ENCODE measurements around the gene THSD4.
A peak's percentile ranks its signal among the peaks of the same experiment; 100 is the strongest.
"Not testable (repeated sequence)": the region's sequence is repeated elsewhere in the genome, so short reads cannot be mapped to it uniquely, and the experiment has no call there.

The THSD4 gene

GRCh38 chr15:71435552-71435951 lies 320.3 kb downstream of the THSD4 start:
- Mint-ChIP-seq H3K27me3 (peaks cover 0 to under 1% of the 10 kb centered on the region in 2 donors), H3K9me3 (peaks cover 0 to 2% of the 10 kb centered on the region in 2 donors), H3K4me3 (no peak overlapping the region), H3K27ac (no peak overlapping the region), H3K36me3 (no peaks in the 10 kb centered on the region), H3K4me1 (no peaks in the 10 kb centered on the region)
- ATAC-seq (replicated peaks) (no peak), DNase-seq (no peak)

GRCh38 chr15:71436854-71437253 lies 321.6 kb downstream of the THSD4 start:
- Mint-ChIP-seq H3K4me3 (no peak overlapping the region), H3K36me3 (no peaks in the 10 kb centered on the region)

GRCh38 chr15:71437404-71437803 lies 322.1 kb downstream of the THSD4 start:
- ATAC-seq (replicated peaks): no peak
- Mint-ChIP-seq H3K27me3 (peaks cover 4 to 7% of the 10 kb centered on the region in 2 donors), H3K4me3 (no peak overlapping the region), H3K36me3 (no peaks in the 10 kb centered on the region), H3K27ac (no peak overlapping the region), H3K4me1 (no peaks in the 10 kb centered on the region), H3K9me3 (peaks cover 0 to 2% of the 10 kb centered on the region in 2 donors)
- DNase-seq: no peak

More at GRCh38 chr15:71436854-71437253, 321.6 kb downstream of the THSD4 start:
- ATAC-seq (replicated peaks): no peak
- Mint-ChIP-seq H3K27ac (no peak overlapping the region), H3K9me3 (peaks cover 0 to 2% of the 10 kb centered on the region in 2 donors), H3K27me3 (peaks cover 4 to 7% of the 10 kb centered on the region in 2 donors), H3K4me1 (no peaks in the 10 kb centered on the region)
- no peak for DNase-seq

GRCh38 chr15:71437919-71438318 lies 322.6 kb downstream of the THSD4 start:
- Mint-ChIP-seq H3K27ac (no peak overlapping the region), H3K4me1 (peaks cover 0 to 2% of the 10 kb centered on the region in 2 donors), H3K9me3 (peaks cover 0 to 2% of the 10 kb centered on the region in 2 donors), H3K4me3 (no peak overlapping the region), H3K36me3 (no peaks in the 10 kb centered on the region), H3K27me3 (peaks cover 4 to 7% of the 10 kb centered on the region in 2 donors)
- no peak for ATAC-seq (replicated peaks)
- DNase-seq: no peak

GRCh38 chr15:71439478-71439877 lies 324.2 kb downstream of the THSD4 start:
- H3K4me3 Mint-ChIP-seq; H3K36me3 Mint-ChIP-seq; H3K27me3 Mint-ChIP-seq; ATAC-seq (replicated peaks); H3K27ac Mint-ChIP-seq; H3K9me3 Mint-ChIP-seq; H3K4me1 Mint-ChIP-seq; DNase-seq: not testable (repeated sequence)

GRCh38 chr15:71440489-71441110 lies 325.3 kb downstream of the THSD4 start:
- no peak for DNase-seq
- ATAC-seq (replicated peaks): peak in 1 of 2 donors; percentile 34
- H3K36me3 Mint-ChIP-seq: no peaks in the 10 kb centered on the region
- peaks cover 0 to 2% of the 10 kb centered on the region in 2 donors for H3K4me1 Mint-ChIP-seq
- no peak overlapping the region for H3K4me3 Mint-ChIP-seq
- H3K27ac Mint-ChIP-seq: no peak overlapping the region
- H3K27me3 Mint-ChIP-seq: peaks cover 4 to 7% of the 10 kb centered on the region in 2 donors
- H3K9me3 Mint-ChIP-seq: peaks cover 0 to 2% of the 10 kb centered on the region in 2 donors

- no peaks in the 10 kb centered on the region for H3K36me3 Mint-ChIP-seq
- no peak for ATAC-seq (replicated peaks)
- no peak for DNase-seq
- no peaks in the 10 kb centered on the region for H3K9me3 Mint-ChIP-seq
- H3K27ac Mint-ChIP-seq: no peak overlapping the region
- peaks cover 0 to 2% of the 10 kb centered on the region in 2 donors for H3K4me1 Mint-ChIP-seq
- no peak overlapping the region for H3K4me3 Mint-ChIP-seq
- H3K27me3 Mint-ChIP-seq: peaks cover 4 to 7% of the 10 kb centered on the region in 2 donors
Measured at GRCh38 chr15:71443538-71443937, 328.3 kb downstream of the THSD4 start.

- Mint-ChIP-seq H3K36me3 (no peaks in the 10 kb centered on the region), H3K4me1 (peaks cover 0 to 2% of the 10 kb centered on the region in 2 donors), H3K9me3 (no peaks in the 10 kb centered on the region), H3K4me3 (no peak overlapping the region), H3K27ac (no peak overlapping the region), H3K27me3 (peaks cover 4 to 7% of the 10 kb centered on the region in 2 donors)
- DNase-seq (no peak), ATAC-seq (replicated peaks) (no peak)
Measured at GRCh38 chr15:71444032-71444810, 328.9 kb downstream of the THSD4 start.

GRCh38 chr15:71444866-71445590 lies 329.8 kb downstream of the THSD4 start:
- Mint-ChIP-seq H3K9me3 (no peaks in the 10 kb centered on the region), H3K4me1 (peaks cover 0 to 2% of the 10 kb centered on the region in 2 donors), H3K4me3 (no peak overlapping the region), H3K36me3 (no peaks in the 10 kb centered on the region), H3K27ac (no peak overlapping the region), H3K27me3 (peaks cover 4 to 7% of the 10 kb centered on the region in 2 donors)
- DNase-seq (no peak), ATAC-seq (replicated peaks) (no peak)

GRCh38 chr15:71447328-71448250 lies 332.3 kb downstream of the THSD4 start:
- Mint-ChIP-seq H3K4me1 (peaks cover 0 to 2% of the 10 kb centered on the region in 2 donors), H3K27me3 (peaks cover 6 to 7% of the 10 kb centered on the region in 2 donors), H3K4me3 (no peak overlapping the region), H3K27ac (no peak overlapping the region), H3K36me3 (no peaks in the 10 kb centered on the region), H3K9me3 (no peaks in the 10 kb centered on the region)
- DNase-seq: no peak
- no peak for ATAC-seq (replicated peaks)

GRCh38 chr15:71448688-71449114 lies 333.4 kb downstream of the THSD4 start:
- Mint-ChIP-seq H3K36me3 (no peaks in the 10 kb centered on the region), H3K27ac (no peak overlapping the region), H3K4me1 (no peaks in the 10 kb centered on the region), H3K9me3 (no peaks in the 10 kb centered on the region), H3K4me3 (no peak overlapping the region), H3K27me3 (peaks cover 6 to 7% of the 10 kb centered on the region in 2 donors)
- ATAC-seq (replicated peaks) (peak in 1 of 2 donors; percentile 27), DNase-seq (no peak)

GRCh38 chr15:71449363-71449762 lies 334.1 kb downstream of the THSD4 start:
- Mint-ChIP-seq H3K4me3 (no peak overlapping the region), H3K36me3 (no peaks in the 10 kb centered on the region), H3K4me1 (no peaks in the 10 kb centered on the region), H3K27ac (no peak overlapping the region), H3K27me3 (peaks cover 6 to 7% of the 10 kb centered on the region in 2 donors), H3K9me3 (no peaks in the 10 kb centered on the region)
- no peak for DNase-seq
- ATAC-seq (replicated peaks): no peak

GRCh38 chr15:71449956-71450355 lies 334.7 kb downstream of the THSD4 start:
- no peak for DNase-seq
- H3K36me3 Mint-ChIP-seq: no peaks in the 10 kb centered on the region
- H3K4me3 Mint-ChIP-seq: no peak overlapping the region
- no peaks in the 10 kb centered on the region for H3K9me3 Mint-ChIP-seq
- ATAC-seq (replicated peaks): no peak
- H3K27me3 Mint-ChIP-seq: peaks cover 6 to 7% of the 10 kb centered on the region in 2 donors
- no peaks in the 10 kb centered on the region for H3K4me1 Mint-ChIP-seq
- H3K27ac Mint-ChIP-seq: no peak overlapping the region
